HepG2 (cell line): ENCODE data around the gene ITCH. TPM values are rescaled to one million over a fixed set of nuclear protein-coding genes. Genes with fewer than 3 reads are reported as not detected.

Experiments
- ATAC-seq: fragments of 200-7000 bp; cut with Tn5 transposase; 3 replicates; pipeline ENCODE4 v1.9.1; 2020; ENCODE audit warnings: mild to moderate bottlenecking, moderate library complexity
- BruUV-seq: library from RNA; stranded (reverse); fragments of 400-500 nt; replicated peaks from 2 replicates; lab custom pipeline; 2021; lab: Mats Ljungman, UMichigan
- CTCF ChIA-PET: fragments of 300-600 bp; formaldehyde crosslinking; extraction: SDS; loops from one replicate; lab custom pipeline; 2021; ENCODE audit warnings: low total read pairs, inconsistent platforms, low intra/inter-chr PET ratio; lab: Yijun Ruan, JAX
- POLR2A ChIA-PET: fragments of 350-600 bp; sonication (Branson Sonifier 250); formaldehyde crosslinking; loops from one replicate; lab custom pipeline; 2020; ENCODE audit warnings: antibody characterized with exemption, inconsistent platforms; lab: Yijun Ruan, JAX
- DNase-seq: peaks from one replicate; pipeline ENCODE4 v3.0.0-alpha.2; 2015; ENCODE audit warnings: low spot score
- FAIRE-seq: peaks from 3 replicates; lab custom pipeline; 2011; peaks lifted over from hg19 to GRCh38; lab: Jason Lieb, UNC
- H2AFZ ChIP-seq: one replicate; pipeline ENCODE4 v1.6.1; 2011; ENCODE audit warnings: low read length, inconsistent platforms
- H3K27ac ChIP-seq: fragments of 300-600 bp; 3 replicates; pipeline ENCODE4 v1.8.0; 2011; ENCODE audit warnings: mixed run types, mild to moderate bottlenecking, mixed read lengths, low read length, inconsistent platforms; ENCODE audit not compliant: insufficient read depth; ENCODE audit errors: extremely low read length
- H3K27me3 ChIP-seq, 2 experiments: fragments of 200-600 bp in 1 of 2; 2 replicates in 1 of 2; 3 replicates in 1 of 2; pipeline versions ENCODE4 v1.6.0 to v1.8.0; 2011; ENCODE audit warnings: low read length in 2 of 2, mild to moderate bottlenecking in 2 of 2, moderate library complexity in 2 of 2, inconsistent platforms in 1 of 2; ENCODE audit not compliant: insufficient read depth in 2 of 2, control insufficient read depth in 1 of 2
- H3K36me3 ChIP-seq, 2 experiments: fragments of 200-600 bp in 1 of 2; replicated peaks in 1 of 2; 2 replicates in 1 of 2; 3 replicates in 1 of 2; pipeline versions ENCODE4 v1.5.1 to v1.8.0; 2011; ENCODE audit warnings: low read length in 2 of 2, inconsistent platforms in 1 of 2; ENCODE audit not compliant: insufficient read depth in 2 of 2, control insufficient read depth in 1 of 2
- H3K4me1 ChIP-seq: 2 replicates; pipeline ENCODE4 v1.5.1; 2012; ENCODE audit warnings: low read length, inconsistent platforms; ENCODE audit not compliant: insufficient read depth
- H3K4me2 ChIP-seq: 2 replicates; pipeline ENCODE4 v1.6.0; 2011; ENCODE audit warnings: low read depth, low read length, inconsistent platforms
- H3K4me3 ChIP-seq, 3 experiments: fragments of 200-600 bp in 1 of 3; sonication (generic), shearing (Covaris generic) in 1 of 3; replicated peaks in 1 of 3; 2 replicates each; pipeline ENCODE4 v1.5.1; 2011 to 2016; ENCODE audit warnings: low read length in 3 of 3, inconsistent platforms in 2 of 3, low read depth in 2 of 3, mild to moderate bottlenecking in 2 of 3, control low read depth in 1 of 3, mixed read lengths in 1 of 3; ENCODE audit not compliant: insufficient read depth in 1 of 3
- H3K79me2 ChIP-seq: one replicate; pipeline ENCODE4 v1.6.1; 2011; ENCODE audit warnings: low read length, inconsistent platforms; ENCODE audit not compliant: insufficient read depth
- H3K9ac ChIP-seq: 2 replicates; pipeline ENCODE4 v1.6.0; 2011; ENCODE audit warnings: mild to moderate bottlenecking, low read depth, low read length, inconsistent platforms; ENCODE audit not compliant: insufficient read depth
- H3K9me3 ChIP-seq: 2 replicates; pipeline ENCODE4 v1.5.1; 2012; ENCODE audit warnings: mild to moderate bottlenecking, low read length
- H4K20me1 ChIP-seq: 2 replicates; pipeline ENCODE4 v1.6.0; 2011; ENCODE audit warnings: inconsistent platforms, mild to moderate bottlenecking, low read length, moderate library complexity; ENCODE audit not compliant: insufficient read depth
- RBM22 ChIP-seq: fragments of 200-400 bp; formaldehyde crosslinking; optimal IDR thresholded peaks from 2 replicates; pipeline ENCODE3; 2017; ENCODE audit warnings: mild to moderate bottlenecking, low read length, moderate library complexity
- STAT6 ChIP-seq: sonication (generic); formaldehyde crosslinking; IDR thresholded peaks from 2 replicates; pipeline ENCODE4 v1.4.0; 2020; ENCODE audit warnings: missing genetic modification reagents, mild to moderate bottlenecking, borderline replicate concordance
- ZNF775 ChIP-seq: sonication (generic); formaldehyde crosslinking; IDR thresholded peaks from 2 replicates; pipeline ENCODE4 v1.4.0; 2020; ENCODE audit warnings: missing genetic modification reagents, mild to moderate bottlenecking, moderate library complexity, borderline replicate concordance
- WGBS: methylation state at CpG from one replicate; pipeline ENCODE4 v1.1.6; 2017; ENCODE audit warnings: low lambda C conversion rate; 5-methylcytosine and 5-hydroxymethylcytosine counted together
- in situ Hi-C: cut with HindIII; loops from 2 replicates; pipeline ENCODE4 v1.10.0; 2017; ENCODE audit warnings: low pct_unique_long_range_greater_than_20kb; ENCODE audit not compliant: extremely low pct_ligation_motif_present
- intact Hi-C: fragments of 100-400 bp; cut with micrococcal nuclease; formaldehyde crosslinking; loops from one replicate; pipeline ENCODE4 v1.10.0; 2022; ENCODE audit not compliant: unreplicated experiment
- polyA plus RNA-seq, 8 experiments: library from polyadenylated mRNA; depleted of rRNA in 3 of 8; stranded (reverse) in 7 of 8; unstranded in 1 of 8; fragments of >200 nt; fragmentation: Illumina TruSeq in 4 of 8; extraction: Trizol in 4 of 8; gene quantifications; 2 replicates each; pipeline versions ENCODE4 v1.2.1 to v1.2.3, GENCODE V29; 2011 to 2016; ENCODE audit warnings: low read depth in 4 of 8, missing spikeins in 1 of 8, mixed read lengths in 1 of 8; ENCODE audit not compliant: insufficient read depth in 1 of 8
- total RNA-seq, 5 experiments: library from RNA; depleted of rRNA; stranded (reverse); fragments of >200 nt; fragmentation: Illumina TruSeq; extraction: Trizol; gene quantifications; 2 replicates each; pipeline ENCODE4 v1.2.3, GENCODE V29; 2016; ENCODE audit warnings: low read depth in 1 of 5
- TF ChIP-seq, protein P1 (sequence below): sonication (generic); formaldehyde crosslinking; IDR thresholded peaks from 2 replicates; pipeline ENCODE4 v1.4.0; 2020; ENCODE audit warnings: missing genetic modification reagents, borderline replicate concordance

The ITCH gene
- total and polyA plus RNA-seq, 2 of the 13 experiments (the other 11 are each of a cell fraction or from before 2014, with no cell fraction given) = 20.5 to 112 TPM

GRCh38 chr20:34426026-34426425 lies 63.0 kb downstream of the ITCH start:
- CTCF ChIA-PET = no interaction called here
- peaks cover 25 to 69% of the 10 kb centered on the region in 2 experiments for H3K36me3 ChIP-seq
- H3K79me2 ChIP-seq = peaks cover 9% of the 10 kb centered on the region
- ATAC-seq = no peak
- in situ Hi-C loops (no loop called here), intact Hi-C loops (no loop called here)
- no peak overlapping the region for H3K9ac ChIP-seq
- POLR2A ChIA-PET = no interaction called here
- H2AFZ ChIP-seq = no peak overlapping the region
- no peak overlapping the region for H3K27ac ChIP-seq
- no peaks in the 10 kb centered on the region for H4K20me1 ChIP-seq
- no peak for TF ChIP-seq STAT6 (CRISPR knock-in tag)
- H3K4me3 ChIP-seq = no peak overlapping the region
- H3K27me3 ChIP-seq = no peaks in the 10 kb centered on the region
- DNase-seq = no peak
- no peak overlapping the region for H3K4me2 ChIP-seq
- 94% methylated on average over 2 of the region's 2 CpGs for WGBS
- H3K4me1 ChIP-seq = peaks cover 27% of the 10 kb centered on the region
- BruUV-seq = no TSS peak
- no peaks in the 10 kb centered on the region for H3K9me3 ChIP-seq
- FAIRE-seq = no peak

DNA sequence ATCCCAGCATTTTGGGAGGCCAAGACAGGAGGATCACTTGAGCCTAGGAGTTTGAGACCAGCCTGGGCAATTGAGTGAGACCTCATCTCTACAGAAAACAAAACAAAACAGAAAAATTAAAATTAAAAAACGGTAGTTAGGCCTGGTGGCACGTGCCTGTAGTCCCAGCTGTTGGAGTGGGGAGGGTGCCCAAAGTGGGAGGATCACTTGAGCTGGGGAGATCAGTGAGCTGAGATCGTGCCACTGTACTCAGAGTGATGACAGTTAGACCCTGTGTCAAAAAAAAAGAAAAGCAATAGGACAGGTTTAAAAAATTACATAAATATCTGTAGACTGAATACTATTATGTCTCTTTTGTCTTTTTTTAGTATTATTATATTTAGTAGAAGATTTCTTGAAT lies 64.3 kb downstream of the ITCH start:
- Histone ChIP-seq H3K4me2 (no peak overlapping the region), H3K36me3 (peaks cover 22 to 61% of the 10 kb centered on the region in 2 experiments)

More for the DNA sequence above, 64.3 kb downstream of the ITCH start:
- DNase-seq = no peak
- H4K20me1 ChIP-seq = no peaks in the 10 kb centered on the region
- ATAC-seq = no peak
- no peak overlapping the region for H3K9ac ChIP-seq
- POLR2A ChIA-PET = interaction anchor here (1.2 to 1.3 kb wide), 2 partner anchors 64 to 116 kb away, joined by 3 to 5 read pairs; partner anchors contain the start of gene ITCH
- intact Hi-C loops (no loop called here), in situ Hi-C loops (no loop called here)
- H3K4me1 ChIP-seq = peaks cover 19% of the 10 kb centered on the region
- no peaks in the 10 kb centered on the region for H3K9me3 ChIP-seq
- CTCF ChIA-PET = no interaction called here
- H3K27ac ChIP-seq = no peak overlapping the region
- H2AFZ ChIP-seq = no peak overlapping the region
- no peaks in the 10 kb centered on the region for H3K27me3 ChIP-seq
- H3K4me3 ChIP-seq = no peak overlapping the region
- TF ChIP-seq RBM22 (peak; percentile 71), ZNF775 (CRISPR knock-in tag) (no peak)
- TF ChIP-seq, protein P1, sequence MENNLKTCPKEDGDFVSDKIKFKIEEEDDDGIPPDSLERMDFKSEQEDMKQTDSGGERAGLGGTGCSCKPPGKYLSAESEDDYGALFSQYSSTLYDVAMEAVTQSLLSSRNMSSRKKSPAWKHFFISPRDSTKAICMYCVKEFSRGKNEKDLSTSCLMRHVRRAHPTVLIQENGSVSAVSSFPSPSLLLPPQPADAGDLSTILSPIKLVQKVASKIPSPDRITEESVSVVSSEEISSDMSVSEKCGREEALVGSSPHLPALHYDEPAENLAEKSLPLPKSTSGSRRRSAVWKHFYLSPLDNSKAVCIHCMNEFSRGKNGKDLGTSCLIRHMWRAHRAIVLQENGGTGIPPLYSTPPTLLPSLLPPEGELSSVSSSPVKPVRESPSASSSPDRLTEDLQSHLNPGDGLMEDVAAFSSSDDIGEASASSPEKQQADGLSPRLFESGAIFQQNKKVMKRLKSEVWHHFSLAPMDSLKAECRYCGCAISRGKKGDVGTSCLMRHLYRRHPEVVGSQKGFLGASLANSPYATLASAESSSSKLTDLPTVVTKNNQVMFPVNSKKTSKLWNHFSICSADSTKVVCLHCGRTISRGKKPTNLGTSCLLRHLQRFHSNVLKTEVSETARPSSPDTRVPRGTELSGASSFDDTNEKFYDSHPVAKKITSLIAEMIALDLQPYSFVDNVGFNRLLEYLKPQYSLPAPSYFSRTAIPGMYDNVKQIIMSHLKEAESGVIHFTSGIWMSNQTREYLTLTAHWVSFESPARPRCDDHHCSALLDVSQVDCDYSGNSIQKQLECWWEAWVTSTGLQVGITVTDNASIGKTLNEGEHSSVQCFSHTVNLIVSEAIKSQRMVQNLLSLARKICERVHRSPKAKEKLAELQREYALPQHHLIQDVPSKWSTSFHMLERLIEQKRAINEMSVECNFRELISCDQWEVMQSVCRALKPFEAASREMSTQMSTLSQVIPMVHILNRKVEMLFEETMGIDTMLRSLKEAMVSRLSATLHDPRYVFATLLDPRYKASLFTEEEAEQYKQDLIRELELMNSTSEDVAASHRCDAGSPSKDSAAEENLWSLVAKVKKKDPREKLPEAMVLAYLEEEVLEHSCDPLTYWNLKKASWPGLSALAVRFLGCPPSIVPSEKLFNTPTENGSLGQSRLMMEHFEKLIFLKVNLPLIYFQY = no peak
- TF ChIP-seq, all 625 proteins: peak for 1
- WGBS = 92% methylated on average over 3 of the region's 3 CpGs
- BruUV-seq = no TSS peak
- FAIRE-seq = no peak
- peaks cover 7% of the 10 kb centered on the region for H3K79me2 ChIP-seq
